Measurements from ENCODE around the gene NOX3.
A peak's percentile ranks its signal among the peaks of the same experiment; 100 is the strongest.

The NOX3 gene, protein sequence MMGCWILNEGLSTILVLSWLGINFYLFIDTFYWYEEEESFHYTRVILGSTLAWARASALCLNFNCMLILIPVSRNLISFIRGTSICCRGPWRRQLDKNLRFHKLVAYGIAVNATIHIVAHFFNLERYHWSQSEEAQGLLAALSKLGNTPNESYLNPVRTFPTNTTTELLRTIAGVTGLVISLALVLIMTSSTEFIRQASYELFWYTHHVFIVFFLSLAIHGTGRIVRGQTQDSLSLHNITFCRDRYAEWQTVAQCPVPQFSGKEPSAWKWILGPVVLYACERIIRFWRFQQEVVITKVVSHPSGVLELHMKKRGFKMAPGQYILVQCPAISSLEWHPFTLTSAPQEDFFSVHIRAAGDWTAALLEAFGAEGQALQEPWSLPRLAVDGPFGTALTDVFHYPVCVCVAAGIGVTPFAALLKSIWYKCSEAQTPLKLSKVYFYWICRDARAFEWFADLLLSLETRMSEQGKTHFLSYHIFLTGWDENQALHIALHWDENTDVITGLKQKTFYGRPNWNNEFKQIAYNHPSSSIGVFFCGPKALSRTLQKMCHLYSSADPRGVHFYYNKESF

DNA sequence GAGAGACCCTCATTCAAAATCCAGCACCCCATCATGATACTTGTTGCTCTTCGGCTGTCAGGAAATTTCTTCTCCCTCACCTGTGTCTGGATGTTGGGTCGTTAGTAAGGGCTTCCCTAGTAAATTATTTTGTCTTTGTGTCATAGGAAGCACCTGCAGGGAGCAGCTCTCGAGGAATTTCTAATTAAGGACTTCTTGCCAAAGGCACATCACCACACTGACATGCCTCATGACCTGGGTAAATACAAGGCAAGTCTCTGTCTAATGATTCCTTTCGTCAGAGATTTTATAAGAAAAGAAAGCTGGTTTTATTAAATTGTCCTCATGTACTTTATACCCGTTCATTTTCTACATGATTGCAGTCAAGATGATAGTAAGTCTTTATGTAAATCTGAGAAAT lies at the start of gene NOX3:
Gene NOX3 (minus strand): TSS at position 74 of the 400 bp plus-strand sequence. CDS start 39 bp downstream, at position 35.
- Histone ChIP-seq H3K36me3 (no peaks in the 10 kb centered on the region), H3K4me1 (peaks cover 28% of the 10 kb centered on the region), H3K27me3 (no peaks in the 10 kb centered on the region), H4K20me1 (no peaks in the 10 kb centered on the region), H3K9ac (no peak within 1 kb of the TSS), H3K27ac (no peak within 1 kb of the TSS), H3K4me3 (no peak within 1 kb of the TSS), H3K9me3 (no peaks in the 10 kb centered on the region), H3K4me2 (peak within 1 kb of the TSS; percentile 61)
- no peak for TF ChIP-seq Cebpa-rat (IDR thresholded peaks at IDR 0.05)

DNA sequence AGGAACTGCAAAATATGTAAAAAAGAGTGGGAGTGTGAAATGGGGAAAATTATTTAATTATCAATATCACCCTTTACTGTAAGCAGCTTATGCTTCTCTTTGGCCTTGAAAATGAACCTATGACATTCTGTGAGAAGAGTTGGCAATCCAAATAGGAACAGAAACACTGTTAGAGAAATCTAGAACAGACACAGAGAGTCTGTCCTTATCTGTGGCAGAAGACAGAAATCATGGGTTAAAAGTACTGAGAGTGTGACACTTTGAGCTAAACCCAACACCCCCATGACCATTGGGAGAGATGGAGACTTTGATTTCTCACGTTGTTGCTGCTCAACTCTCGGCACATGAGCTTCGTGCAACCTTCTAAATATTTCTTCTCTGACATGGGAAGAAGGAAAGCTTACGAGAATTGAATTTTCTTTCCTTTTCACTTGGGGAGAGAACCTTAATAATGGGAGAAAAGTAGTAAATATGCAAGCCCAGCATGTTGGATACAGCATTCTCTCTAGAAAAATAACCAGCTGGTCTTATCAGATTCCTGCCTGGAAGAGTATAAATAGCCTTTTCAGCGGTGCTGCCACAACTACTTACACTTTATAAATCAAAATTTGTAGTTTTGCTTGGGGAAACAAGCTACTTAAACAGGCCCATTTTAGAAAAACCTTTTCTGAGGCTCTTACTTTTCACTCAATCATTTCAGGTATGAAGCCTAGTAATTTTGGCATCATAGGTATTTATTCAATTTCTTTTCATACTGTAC lies 49.4 kb upstream of the NOX3 start:
- TF ChIP-seq Cebpa-rat (IDR thresholded peaks at IDR 0.05): no peak
- no peak overlapping the region for H3K4me3 ChIP-seq
- H3K27ac ChIP-seq: no peak overlapping the region
- H3K36me3 ChIP-seq: no peaks in the 10 kb centered on the region
- no peaks in the 10 kb centered on the region for H3K4me1 ChIP-seq
- H3K4me2 ChIP-seq: no peak overlapping the region
- H4K20me1 ChIP-seq: no peaks in the 10 kb centered on the region
- no peak overlapping the region for H3K9ac ChIP-seq
- no peaks in the 10 kb centered on the region for H3K27me3 ChIP-seq
- peaks cover 10% of the 10 kb centered on the region; the same call in 1 of the 2 replicates for H3K9me3 ChIP-seq

DNA sequence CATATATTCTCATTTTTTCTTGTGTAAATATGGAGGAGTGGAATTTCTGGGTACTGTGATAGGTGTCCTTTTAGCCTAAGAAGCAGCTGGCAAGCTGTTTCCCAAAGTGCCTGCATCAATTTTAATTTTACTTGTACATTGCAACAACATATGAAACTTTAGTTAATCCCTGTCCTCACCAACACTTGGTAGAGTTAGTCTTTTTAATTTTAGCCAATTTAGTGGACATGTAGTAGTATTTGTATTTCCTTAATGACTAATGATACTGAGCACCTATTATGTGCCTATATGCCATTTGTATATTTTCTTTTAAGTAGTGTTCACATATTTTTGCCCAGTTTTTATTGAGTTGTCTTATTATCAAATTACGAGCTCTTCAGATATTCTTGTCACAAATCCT lies 46.8 kb upstream of the NOX3 start:
- Histone ChIP-seq H3K27me3 (no peaks in the 10 kb centered on the region), H3K9me3 (peaks cover 10% of the 10 kb centered on the region; the same call in 1 of the 2 replicates), H3K4me1 (no peaks in the 10 kb centered on the region), H3K4me3 (no peak overlapping the region), H3K9ac (no peak overlapping the region), H3K36me3 (no peaks in the 10 kb centered on the region), H4K20me1 (no peaks in the 10 kb centered on the region), H3K4me2 (no peak overlapping the region), H3K27ac (no peak overlapping the region)
- no peak for TF ChIP-seq Cebpa-rat (IDR thresholded peaks at IDR 0.05)

DNA sequence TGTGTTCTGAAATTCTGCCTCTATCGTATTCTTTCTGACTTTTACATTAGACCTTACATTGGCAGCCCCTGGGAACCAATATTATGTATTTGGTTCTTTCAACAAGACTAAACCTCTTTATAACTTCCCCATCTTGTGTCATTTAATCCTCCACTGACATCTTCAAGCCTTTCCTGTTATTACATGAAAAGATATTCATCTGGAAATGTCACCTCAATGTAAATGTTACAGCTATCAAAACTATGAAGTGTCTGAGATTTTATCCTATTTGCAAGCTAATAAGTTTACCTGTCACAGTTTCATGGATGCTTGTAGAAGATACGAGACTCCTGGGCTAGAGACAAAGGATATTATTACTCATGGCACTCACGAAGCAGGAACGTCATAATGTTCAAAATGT lies 43.9 kb upstream of the NOX3 start:
- Histone ChIP-seq H3K4me1 (no peaks in the 10 kb centered on the region), H3K27ac (no peak overlapping the region), H3K9ac (no peak overlapping the region), H3K27me3 (no peaks in the 10 kb centered on the region), H4K20me1 (no peaks in the 10 kb centered on the region), H3K4me2 (no peak overlapping the region), H3K4me3 (no peak overlapping the region), H3K36me3 (no peaks in the 10 kb centered on the region), H3K9me3 (peaks cover 10% of the 10 kb centered on the region; the same call in 1 of the 2 replicates)
- no peak for TF ChIP-seq Cebpa-rat (IDR thresholded peaks at IDR 0.05)

DNA sequence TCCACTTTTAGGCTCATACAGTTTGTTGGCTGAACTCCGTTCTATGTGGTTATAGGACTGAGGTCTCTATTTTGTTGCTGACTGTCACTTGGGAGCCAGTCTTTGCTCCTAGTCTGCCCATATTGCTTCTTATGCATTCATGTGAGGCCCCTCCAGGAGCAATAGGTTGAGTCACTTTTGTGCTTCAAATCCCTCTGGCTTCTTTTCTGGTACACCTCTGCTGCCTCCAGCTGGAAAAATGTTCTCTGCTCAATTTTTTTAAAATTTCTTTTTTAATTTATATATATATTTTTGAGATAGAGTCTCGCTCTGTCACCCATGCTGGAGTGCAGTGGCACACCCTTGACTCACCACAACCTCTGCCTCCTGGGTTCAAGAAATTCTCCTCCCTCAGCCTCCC lies 42.7 kb upstream of the NOX3 start:
- H3K4me2 ChIP-seq: no peak overlapping the region
- H4K20me1 ChIP-seq: no peaks in the 10 kb centered on the region
- H3K27me3 ChIP-seq: no peaks in the 10 kb centered on the region
- peaks cover 10% of the 10 kb centered on the region; the same call in 1 of the 2 replicates for H3K9me3 ChIP-seq
- H3K9ac ChIP-seq: no peak overlapping the region
- no peak overlapping the region for H3K4me3 ChIP-seq
- H3K27ac ChIP-seq: no peak overlapping the region
- no peaks in the 10 kb centered on the region for H3K36me3 ChIP-seq
- no peaks in the 10 kb centered on the region for H3K4me1 ChIP-seq
- TF ChIP-seq Cebpa-rat (IDR thresholded peaks at IDR 0.05): no peak

DNA sequence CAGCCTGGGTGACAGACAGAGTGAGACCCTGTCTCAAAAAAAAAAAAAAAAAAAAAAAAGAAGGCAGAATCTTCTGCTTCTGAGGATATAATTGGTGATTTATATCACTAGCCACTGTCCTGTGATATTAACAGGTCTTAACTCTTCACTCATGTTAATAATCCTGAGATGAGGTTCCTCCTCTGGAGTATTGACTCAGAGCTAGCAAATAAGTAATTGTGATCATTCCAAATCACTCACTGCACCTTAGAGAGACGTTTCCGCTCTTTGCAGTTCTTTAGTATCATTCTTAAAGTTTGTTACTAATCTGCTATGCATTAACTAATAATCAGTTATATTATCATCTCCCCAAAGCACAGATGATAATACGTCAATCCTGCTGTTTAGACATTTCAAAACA lies 41.6 kb upstream of the NOX3 start:
- no peaks in the 10 kb centered on the region for H4K20me1 ChIP-seq
- no peaks in the 10 kb centered on the region for H3K27me3 ChIP-seq
- no peak overlapping the region for H3K27ac ChIP-seq
- H3K9me3 ChIP-seq: peaks cover 9% of the 10 kb centered on the region
- TF ChIP-seq Cebpa-rat (IDR thresholded peaks at IDR 0.05): no peak
- no peak overlapping the region for H3K4me3 ChIP-seq
- H3K36me3 ChIP-seq: no peaks in the 10 kb centered on the region
- H3K9ac ChIP-seq: no peak overlapping the region
- no peaks in the 10 kb centered on the region for H3K4me1 ChIP-seq
- H3K4me2 ChIP-seq: no peak overlapping the region

DNA sequence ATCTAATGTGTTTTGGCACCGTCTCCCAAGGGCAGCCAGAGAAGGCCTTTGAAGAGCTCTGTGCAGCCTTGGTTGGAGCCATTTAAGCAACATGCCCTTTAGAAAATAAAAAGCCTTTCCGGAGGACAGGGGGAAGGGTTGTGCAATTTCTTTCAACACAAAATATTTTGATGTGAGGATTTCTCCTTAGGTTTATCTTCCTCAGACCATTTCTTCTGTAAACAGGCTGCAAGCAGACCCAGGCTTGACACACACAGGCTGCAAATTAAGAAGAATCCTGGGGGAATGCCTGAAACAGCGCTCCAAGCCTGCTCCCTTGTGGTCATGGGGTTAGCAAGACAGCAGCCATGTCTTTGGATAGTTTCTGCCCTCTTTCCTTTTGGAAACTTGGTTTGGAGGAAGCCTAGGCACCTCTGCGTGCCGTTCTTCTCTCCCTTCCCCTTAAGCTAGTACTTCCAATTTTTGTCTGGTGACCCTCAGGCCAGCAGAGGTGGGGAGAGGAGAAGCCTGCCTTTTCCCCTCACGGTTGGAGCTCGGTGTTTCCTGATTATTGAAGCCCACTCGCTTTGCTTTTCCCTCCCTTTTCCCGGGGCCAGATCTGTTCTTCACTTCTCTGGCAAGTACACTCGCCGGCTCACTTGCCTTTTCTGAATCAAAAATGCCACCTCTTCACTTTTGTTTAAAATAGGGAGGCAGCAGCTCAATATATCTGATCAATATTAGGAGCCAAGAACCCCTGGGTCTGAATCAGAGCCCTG lies 39.6 kb upstream of the NOX3 start:
- no peaks in the 10 kb centered on the region for H4K20me1 ChIP-seq

DNA sequence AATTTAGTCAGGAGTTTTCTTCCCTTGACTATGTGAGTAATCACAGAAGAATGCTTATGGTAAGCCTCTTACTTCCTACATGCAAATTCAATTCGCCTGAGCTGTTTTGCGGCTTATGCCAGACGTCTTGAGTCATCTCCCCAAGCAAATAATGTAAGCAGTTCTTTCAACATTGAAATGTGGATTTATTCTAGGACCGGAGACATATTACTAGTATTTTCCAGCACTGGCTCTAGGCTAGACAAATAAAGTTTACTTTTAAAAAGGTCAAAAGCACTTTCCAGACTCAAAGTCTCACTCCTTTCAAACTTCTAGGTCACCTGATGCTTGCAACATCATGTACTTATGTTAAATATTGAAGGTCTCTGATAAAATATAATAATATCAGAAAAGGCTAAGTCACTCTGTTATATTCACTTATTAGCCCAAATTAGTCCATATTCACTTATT lies 38.1 kb upstream of the NOX3 start:
- Histone ChIP-seq H3K27ac (no peak overlapping the region), H3K9ac (no peak overlapping the region), H3K27me3 (no peaks in the 10 kb centered on the region), H4K20me1 (no peaks in the 10 kb centered on the region), H3K4me1 (no peaks in the 10 kb centered on the region), H3K36me3 (no peaks in the 10 kb centered on the region), H3K4me2 (no peak overlapping the region), H3K4me3 (no peak overlapping the region), H3K9me3 (peaks cover 8% of the 10 kb centered on the region)
- TF ChIP-seq Cebpa-rat (IDR thresholded peaks at IDR 0.05): no peak

More for the DNA sequence above, 39.6 kb upstream of the NOX3 start:
- H3K4me3 ChIP-seq: no peak overlapping the region
- H3K9ac ChIP-seq: no peak overlapping the region
- no peak overlapping the region for H3K4me2 ChIP-seq
- no peaks in the 10 kb centered on the region for H3K36me3 ChIP-seq
- no peaks in the 10 kb centered on the region for H3K27me3 ChIP-seq
- TF ChIP-seq Cebpa-rat (IDR thresholded peaks at IDR 0.05): no peak
- H3K27ac ChIP-seq: no peak overlapping the region
- H3K9me3 ChIP-seq: peaks cover 8% of the 10 kb centered on the region
- no peaks in the 10 kb centered on the region for H3K4me1 ChIP-seq

DNA sequence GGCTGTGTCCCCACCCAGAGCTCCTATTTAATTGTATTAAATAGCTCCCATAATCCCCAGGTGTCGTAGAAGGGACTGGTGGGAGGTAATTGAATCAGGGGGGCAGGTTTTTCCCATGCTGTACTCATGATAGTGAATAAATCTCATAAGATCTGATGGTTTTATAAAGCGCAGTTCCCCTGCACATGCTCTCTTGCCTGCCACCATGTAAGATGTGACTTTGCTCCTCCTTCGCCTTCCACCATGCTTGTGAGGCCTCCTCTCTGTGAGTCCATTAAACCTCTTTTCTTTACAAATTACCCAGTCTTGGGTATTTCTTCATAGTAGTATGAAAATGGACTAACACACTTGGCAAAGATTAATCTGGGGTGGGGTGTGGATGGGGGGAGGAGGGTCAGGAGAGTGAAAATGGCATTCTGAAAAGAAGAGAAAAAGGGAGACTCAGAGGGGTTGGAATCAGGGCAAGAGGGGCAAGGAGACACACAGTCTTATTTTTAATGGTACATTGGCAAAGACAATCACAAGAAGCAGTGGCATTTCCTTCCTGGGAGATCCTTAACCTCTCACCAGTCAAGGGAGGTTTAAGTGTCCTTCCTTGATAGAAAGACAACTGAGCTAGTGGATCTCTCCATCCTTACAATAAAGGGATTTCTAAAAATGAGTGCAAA lies 37.5 kb upstream of the NOX3 start:
- H3K36me3 ChIP-seq: no peaks in the 10 kb centered on the region
- H3K9ac ChIP-seq: no peak overlapping the region
- no peak overlapping the region for H3K27ac ChIP-seq

More for the DNA sequence above, 37.5 kb upstream of the NOX3 start:
- Histone ChIP-seq H3K9me3 (peaks cover 8% of the 10 kb centered on the region), H3K4me2 (no peak overlapping the region), H4K20me1 (no peaks in the 10 kb centered on the region), H3K4me3 (no peak overlapping the region), H3K27me3 (no peaks in the 10 kb centered on the region), H3K4me1 (no peaks in the 10 kb centered on the region)
- TF ChIP-seq Cebpa-rat (IDR thresholded peaks at IDR 0.05): no peak
